OCI-LY3 (cell line): ENCODE measurements around the gene AIF1.

Experiments
- CTCF ChIP-seq: fragments of 200-600, 300-600 bp; sonication (generic); IDR thresholded peaks from 2 replicates; pipeline ENCODE4 v1.5.1; 2014; ENCODE audit warnings: antibody characterized with exemption, low read length, low read depth
- EZH2phosphoT487 ChIP-seq: fragments of 200-600 bp; shearing (Covaris generic); IDR thresholded peaks from 2 replicates; pipeline ENCODE4 v1.6.1; 2018; ENCODE audit warnings: antibody characterized with exemption, mixed run types, low read depth

GRCh38 chr6:31569861-31570536, 45.0 kb upstream of the AIF1 start:
- TF ChIP-seq CTCF = no peak
- no peak for TF ChIP-seq EZH2phosphoT487
